Vagina (tissue), 2 donors: ENCODE results near the gene URI1.

Source experiments
- CTCF ChIP-seq, 3 experiments: fragments of 450-650 bp in 2 of 3; fragments of 200-600 bp in 1 of 3; sonication (generic) in 1 of 3; IDR thresholded peaks; one replicate each; pipeline ENCODE4 v1.5.1; 2017 to 2019; ENCODE audit warnings: antibody characterized with exemption in 3 of 3, mild to moderate bottlenecking in 2 of 3, moderate library complexity in 2 of 3
- POLR2A ChIP-seq, 2 donors: fragments of 450-650 bp; IDR thresholded peaks; one replicate each; pipeline ENCODE4 v1.6.1; 2017; ENCODE audit warnings: antibody characterized with exemption in 2 of 2, mild to moderate bottlenecking in 2 of 2, moderate library complexity in 2 of 2
- POLR2AphosphoS5 ChIP-seq, 2 donors: sonication (generic); formaldehyde crosslinking; IDR thresholded peaks; one replicate each; pipeline ENCODE4 v1.9.0; 2017; ENCODE audit warnings: antibody characterized with exemption in 2 of 2, mild to moderate bottlenecking in 2 of 2, low read depth in 1 of 2; ENCODE audit not compliant: insufficient read depth in 1 of 2

GRCh38 chr19:29934781-29935180 lies 7.3 kb upstream of the URI1 start:
- TF ChIP-seq CTCF (IDR thresholded peaks at IDR 0.05), result no peak
- TF ChIP-seq POLR2A (IDR thresholded peaks at IDR 0.05), result no peak
- no peak for TF ChIP-seq POLR2AphosphoS5 (IDR thresholded peaks at IDR 0.05; ENCODE audit: insufficient read depth in 1 of 2, low read depth in 1 of 2)
